Activated naive CD8-positive, alpha-beta T cell treated with anti-CD3 and anti-CD28 coated beads, Interleukin-2, amount 10 ng/mL, durations not matched to agents 7 days and 5 days (primary cell): ENCODE measurements around the gene C2orf81. TPM values are rescaled to one million over a fixed set of nuclear protein-coding genes. Genes with fewer than 3 reads are reported as not detected.
A peak's percentile ranks its signal among the peaks of the same experiment; 100 is the strongest.
"Not testable (repeated sequence)": the region's sequence is repeated elsewhere in the genome, so short reads cannot be mapped to it uniquely, and the experiment has no call there.

ENCODE experiments used
- ATAC-seq: fragments of 150-1000 bp; cut with Tn5 transposase; one replicate; pipeline ENCODE4 v1.10.0; 2021; ENCODE audit warnings: low read depth, moderate library complexity
- POLR2A ChIA-PET: fragments of 350-600 bp; sonication (Branson Sonifier 250); formaldehyde crosslinking; loops from one replicate; lab custom pipeline; 2021; ENCODE audit warnings: antibody characterized with exemption; lab: Charles Lee
- DNase-seq: peaks from one replicate; pipeline ENCODE4 v3.0.0; 2021
- H3K27ac Mint-ChIP-seq: one replicate; pipeline ENCODE4 v1.8.0; 2022; ENCODE audit warnings: mild to moderate bottlenecking, mixed read lengths
- H3K27me3 Mint-ChIP-seq: one replicate; pipeline ENCODE4 v1.8.0; 2022; ENCODE audit warnings: mild to moderate bottlenecking, moderate library complexity, mixed read lengths
- H3K36me3 Mint-ChIP-seq: one replicate; pipeline ENCODE4 v1.8.0; 2021; ENCODE audit warnings: mild to moderate bottlenecking, mixed read lengths
- H3K4me1 Mint-ChIP-seq: one replicate; pipeline ENCODE4 v1.8.0; 2021; ENCODE audit warnings: mixed read lengths
- H3K4me3 Mint-ChIP-seq: one replicate; pipeline ENCODE4 v1.8.0; 2022; ENCODE audit warnings: mild to moderate bottlenecking, moderate library complexity, mixed read lengths
- H3K9me3 Mint-ChIP-seq: one replicate; pipeline ENCODE4 v1.8.0; 2021; ENCODE audit warnings: mixed read lengths
- total RNA-seq, 2 experiments: library from RNA; stranded (reverse); gene quantifications; one replicate each; pipeline ENCODE4 v1.2.3, GENCODE V29; 2021

The C2orf81 gene
- 1 to 10 TPM; 3.7 to 5.8 TPM for total RNA-seq

- ATAC-seq = peak; percentile 80
- Mint-ChIP-seq H3K9me3 (no peaks in the 10 kb centered on the region), H3K27me3 (no peaks in the 10 kb centered on the region), H3K4me3 (peak within 1 kb of the TSS; percentile 99), H3K27ac (peak within 1 kb of the TSS; percentile 99), H3K36me3 (peaks cover 14% of the 10 kb centered on the region), H3K4me1 (peaks cover 19% of the 10 kb centered on the region)
- POLR2A ChIA-PET = interaction anchor here (0.6 to 4.1 kb wide), 18 partner anchors 8 to 593 kb away, joined by 3 to 58 read pairs (median 5); partner anchors contain the start of genes CCDC142, INO80B, MOB1A and MOGS
- DNase-seq = peak; percentile 99
These were observed at the start of gene C2orf81, which contains the start of gene WDR54 for GRCh38 chr2:74421221-74421870. Gene C2orf81, minus strand, starts transcription at chr2:74421619. Its CDS starts 59 bp downstream, at chr2:74421560. Gene WDR54, plus strand, starts transcription at chr2:74421730. Its CDS starts 424 bp downstream, at chr2:74422154.

GRCh38 chr2:74470742-74471141 lies 49.3 kb upstream of the C2orf81 start:
- Mint-ChIP-seq H3K4me1 (peaks cover 16% of the 10 kb centered on the region), H3K4me3 (peak overlapping the region; percentile 44), H3K27ac (peak overlapping the region; percentile 61)
- not testable (repeated sequence) for DNase-seq, ATAC-seq, H3K27me3 Mint-ChIP-seq, H3K36me3 Mint-ChIP-seq, H3K9me3 Mint-ChIP-seq
- POLR2A ChIA-PET = interaction anchor here (0.7 to 3.3 kb wide), 7 partner anchors 9 to 377 kb away, joined by 4 to 61 read pairs (median 8); partner anchors contain the start of genes AUP1, CCDC142, HTRA2 and INO80B

- ATAC-seq (no peak), DNase-seq (no peak)
- Mint-ChIP-seq H3K4me1 (peaks cover 24% of the 10 kb centered on the region), H3K36me3 (peaks cover 7% of the 10 kb centered on the region), H3K9me3 (no peaks in the 10 kb centered on the region), H3K27me3 (no peaks in the 10 kb centered on the region), H3K4me3 (peak overlapping the region; percentile 99), H3K27ac (peak overlapping the region; percentile 83)
- POLR2A ChIA-PET = interaction anchor here (0.6 to 1.6 kb wide), 8 partner anchors 10 to 178 kb away, joined by 3 to 11 read pairs (median 4); partner anchors contain the start of genes C2orf81, INO80B and WDR54
These were observed 43.0 kb upstream of the C2orf81 start for GRCh38 chr2:74464406-74464805.

- ATAC-seq (no peak), DNase-seq (no peak)
- Mint-ChIP-seq H3K27ac (no peak overlapping the region), H3K4me3 (no peak overlapping the region), H3K27me3 (no peaks in the 10 kb centered on the region), H3K36me3 (peaks cover 7% of the 10 kb centered on the region), H3K9me3 (no peaks in the 10 kb centered on the region), H3K4me1 (peaks cover 26% of the 10 kb centered on the region)
- POLR2A ChIA-PET = interaction anchor here (1.0 kb wide), 1 partner anchor 10 kb away, joined by 4 read pairs; the partner anchor contains the start of gene MRPL53
These were observed 41.3 kb upstream of the C2orf81 start for GRCh38 chr2:74462786-74463105.

- no peak for DNase-seq
- Mint-ChIP-seq H3K4me1 (peaks cover 27% of the 10 kb centered on the region), H3K4me3 (no peak overlapping the region), H3K27me3 (no peaks in the 10 kb centered on the region), H3K9me3 (no peaks in the 10 kb centered on the region), H3K36me3 (peaks cover 7% of the 10 kb centered on the region), H3K27ac (no peak overlapping the region)
- POLR2A ChIA-PET = interaction anchor here (1.0 to 1.3 kb wide), 4 partner anchors 9 to 72 kb away, joined by 3 to 4 read pairs (median 4); partner anchors contain the start of gene MRPL53
- no peak for ATAC-seq
These were observed 40.8 kb upstream of the C2orf81 start for GRCh38 chr2:74462054-74462785.

- Mint-ChIP-seq H3K4me1 (peaks cover 35% of the 10 kb centered on the region), H3K36me3 (peaks cover 7% of the 10 kb centered on the region), H3K27me3 (no peaks in the 10 kb centered on the region), H3K4me3 (no peak overlapping the region), H3K9me3 (no peaks in the 10 kb centered on the region), H3K27ac (no peak overlapping the region)
- ATAC-seq (no peak), DNase-seq (no peak)
- POLR2A ChIA-PET = interaction anchor here (1.0 to 1.3 kb wide), 3 partner anchors 10 to 73 kb away, joined by 3 to 4 read pairs (median 3); no protein-coding TSS in a partner anchor
These were observed 40.0 kb upstream of the C2orf81 start for GRCh38 chr2:74461187-74462053.

- not testable (repeated sequence) for H3K27me3 Mint-ChIP-seq, H3K9me3 Mint-ChIP-seq, DNase-seq, ATAC-seq, H3K36me3 Mint-ChIP-seq
- H3K4me3 Mint-ChIP-seq = peak overlapping the region; percentile 11
- peak overlapping the region; percentile 42 for H3K27ac Mint-ChIP-seq
- peaks cover 44% of the 10 kb centered on the region for H3K4me1 Mint-ChIP-seq
- POLR2A ChIA-PET = interaction anchor here (0.6 to 6.0 kb wide), 3 partner anchors 22 to 716 kb away, joined by 5 to 39 read pairs (median 28); partner anchors contain the start of genes AUP1, CCDC142, HTRA2 and TTC31
These were observed 38.8 kb upstream of the C2orf81 start for GRCh38 chr2:74460187-74460586.

- Mint-ChIP-seq H3K27ac (peak overlapping the region; percentile 93), H3K4me3 (peak overlapping the region; percentile 99)
- H3K9me3 Mint-ChIP-seq = not testable (repeated sequence)
These were observed 38.2 kb upstream of the C2orf81 start for GRCh38 chr2:74459503-74460118.

GRCh38 chr2:74458938-74459363 lies 37.5 kb upstream of the C2orf81 start:
- Mint-ChIP-seq H3K36me3 (peaks cover 8% of the 10 kb centered on the region), H3K4me1 (peaks cover 49% of the 10 kb centered on the region), H3K27ac (peak overlapping the region; percentile 93), H3K4me3 (peak overlapping the region; percentile 99), H3K9me3 (no peaks in the 10 kb centered on the region), H3K27me3 (no peaks in the 10 kb centered on the region)
- ATAC-seq (no peak), DNase-seq (no peak)
- POLR2A ChIA-PET = interaction anchor here (1.0 to 6.7 kb wide), 15 partner anchors 10 to 722 kb away, joined by 3 to 58 read pairs (median 5); partner anchors contain the start of genes AUP1, C2orf81, CCDC142 and HTRA2

More at GRCh38 chr2:74459503-74460118, 38.2 kb upstream of the C2orf81 start:
- DNase-seq, H3K27me3 Mint-ChIP-seq, H3K36me3 Mint-ChIP-seq, ATAC-seq: not testable (repeated sequence)
- peaks cover 49% of the 10 kb centered on the region for H3K4me1 Mint-ChIP-seq
- POLR2A ChIA-PET = interaction anchor here (0.6 to 6.7 kb wide), 9 partner anchors 9 to 716 kb away, joined by 3 to 58 read pairs (median 28); partner anchors contain the start of genes AUP1, C2orf81, CCDC142 and HTRA2

- Mint-ChIP-seq H3K4me3 (peak within 1 kb of the TSS; percentile 99), H3K27me3 (no peaks in the 10 kb centered on the region), H3K9me3 (no peaks in the 10 kb centered on the region), H3K27ac (peak within 1 kb of the TSS; percentile 93), H3K4me1 (peaks cover 48% of the 10 kb centered on the region), H3K36me3 (peaks cover 8% of the 10 kb centered on the region)
- DNase-seq (peak; percentile 93), ATAC-seq (peak; percentile 89)
- POLR2A ChIA-PET = interaction anchor here (0.5 to 6.7 kb wide), 17 partner anchors 10 to 721 kb away, joined by 3 to 58 read pairs (median 5); partner anchors contain the start of genes AUP1, C2orf81, CCDC142 and HTRA2
These were observed 36.9 kb upstream of the C2orf81 start, which contains the start of gene WBP1 for GRCh38 chr2:74458132-74458937. Gene WBP1, plus strand, starts transcription at chr2:74458438. Its CDS starts 165 bp downstream, at chr2:74458603.

GRCh38 chr2:74457549-74458131 lies 36.2 kb upstream of the C2orf81 start:
- POLR2A ChIA-PET = interaction anchor here (0.5 to 6.7 kb wide), 16 partner anchors 10 to 721 kb away, joined by 3 to 58 read pairs (median 5); partner anchors contain the start of genes AUP1, C2orf81, CCDC142 and HTRA2
- DNase-seq = peak; percentile 90
- H3K36me3 Mint-ChIP-seq = peaks cover 5% of the 10 kb centered on the region
- peak; percentile 38 for ATAC-seq
- peak overlapping the region; percentile 93 for H3K27ac Mint-ChIP-seq
- H3K27me3 Mint-ChIP-seq = no peaks in the 10 kb centered on the region
- H3K4me1 Mint-ChIP-seq = peaks cover 49% of the 10 kb centered on the region
- no peaks in the 10 kb centered on the region for H3K9me3 Mint-ChIP-seq
- H3K4me3 Mint-ChIP-seq = peak overlapping the region; percentile 99
